K562 (cell line): ENCODE results near the gene WDR86. TPM values are rescaled to one million over a fixed set of nuclear protein-coding genes. Genes with fewer than 3 reads are reported as not detected.

Experiments
- ATAC-seq: fragments of 200-7000 bp; cut with Tn5 transposase; 3 replicates; pipeline ENCODE4 v1.9.1; 2020; ENCODE audit warnings: moderate library complexity
- BruUV-seq: library from RNA; stranded (reverse); fragments of 400-500 nt; replicated peaks from 2 replicates; lab custom pipeline; 2021; lab: Mats Ljungman, UMichigan
- CTCF ChIA-PET: fragments of 300-600 bp; formaldehyde crosslinking; extraction: SDS; loops from one replicate; lab custom pipeline; 2021; ENCODE audit warnings: low intra/inter-chr PET ratio; lab: Yijun Ruan, JAX
- POLR2A ChIA-PET: fragments of 300-600, 350-650 bp; sonication (Branson Sonifier 250); formaldehyde crosslinking; extraction: SDS; loops from one replicate; lab custom pipeline; 2021; ENCODE audit warnings: antibody characterized with exemption, inconsistent platforms; lab: Yijun Ruan, JAX
- DNase-seq, 4 experiments: peaks; one replicate each; pipeline versions ENCODE4 v3.0.0 to v3.0.0-alpha.2; 2011 to 2018; ENCODE audit warnings: low spot score in 3 of 4, mixed read lengths in 3 of 4; ENCODE audit errors: extremely low read depth in 1 of 4
- FAIRE-seq: peaks from 2 replicates; lab custom pipeline; 2011; peaks lifted over from hg19 to GRCh38; lab: Jason Lieb, UNC
- H2AFZ ChIP-seq: 2 replicates; pipeline ENCODE4 v1.6.0; 2011; ENCODE audit warnings: low read depth, low read length, control low read depth, inconsistent platforms
- H3K27ac ChIP-seq: fragments of 200-600 bp; 3 replicates; pipeline ENCODE4 v1.8.0; 2011; ENCODE audit warnings: low read depth, mild to moderate bottlenecking, control low read depth, inconsistent platforms, low read length, moderate library complexity, mixed read lengths; ENCODE audit errors: extremely low read depth
- H3K27me3 ChIP-seq, 2 experiments: fragments of 300-600 bp in 1 of 2; 2 replicates in 1 of 2; 3 replicates in 1 of 2; pipeline versions ENCODE4 v1.6.0 to v1.8.0; 2011; ENCODE audit warnings: inconsistent platforms in 2 of 2, low read length in 2 of 2, mild to moderate bottlenecking in 1 of 2, mixed read lengths in 1 of 2, moderate library complexity in 1 of 2; ENCODE audit not compliant: control insufficient read depth in 2 of 2, insufficient read depth in 2 of 2
- H3K36me3 ChIP-seq: fragments of 300-600 bp; 3 replicates; pipeline ENCODE4 v1.8.0; 2011; ENCODE audit warnings: mild to moderate bottlenecking, low read length, inconsistent platforms; ENCODE audit not compliant: control insufficient read depth, insufficient read depth
- H3K4me1 ChIP-seq, 2 experiments: fragments of 200-600 bp in 1 of 2; replicated peaks in 1 of 2; 2 replicates in 1 of 2; 3 replicates in 1 of 2; pipeline versions ENCODE4 v1.5.1 to v1.8.0; 2011; ENCODE audit warnings: inconsistent platforms in 2 of 2, low read length in 2 of 2, mild to moderate bottlenecking in 1 of 2, mixed read lengths in 1 of 2, moderate library complexity in 1 of 2; ENCODE audit not compliant: control insufficient read depth in 2 of 2, insufficient read depth in 2 of 2
- H3K4me2 ChIP-seq: 2 replicates; pipeline ENCODE4 v1.6.1; 2011; ENCODE audit warnings: low read length, control low read depth, inconsistent platforms, mixed read lengths; ENCODE audit not compliant: insufficient read depth
- H3K4me3 ChIP-seq: fragments of 200-600 bp; sonication (generic), shearing (Covaris generic); 2 replicates; pipeline ENCODE4 v1.5.1; 2016; ENCODE audit warnings: control low read depth, inconsistent platforms
- H3K79me2 ChIP-seq: fragments of 200-600 bp; 3 replicates; pipeline ENCODE4 v1.8.0; 2011; ENCODE audit warnings: low read length, inconsistent platforms; ENCODE audit not compliant: control insufficient read depth, insufficient read depth
- H3K9ac ChIP-seq, 2 experiments: 2 replicates each; pipeline versions ENCODE4 v1.6.0 to v1.6.1; 2011; ENCODE audit warnings: low read depth in 2 of 2, low read length in 2 of 2, control low read depth in 1 of 2, inconsistent platforms in 1 of 2, mild to moderate bottlenecking in 1 of 2, mixed read lengths in 1 of 2; ENCODE audit not compliant: insufficient read depth in 1 of 2
- H3K9me1 ChIP-seq: one replicate; pipeline ENCODE4 v1.6.0; 2011; ENCODE audit warnings: inconsistent platforms, mild to moderate bottlenecking, low read length, moderate library complexity; ENCODE audit not compliant: control insufficient read depth, insufficient read depth
- H3K9me3 ChIP-seq: replicated peaks from 2 replicates; pipeline ENCODE4 v1.5.1; 2011; ENCODE audit warnings: low read depth, low read length, inconsistent platforms; ENCODE audit not compliant: control insufficient read depth, insufficient read depth
- H4K20me1 ChIP-seq: replicated peaks from 2 replicates; pipeline ENCODE4 v1.6.1; 2011; ENCODE audit warnings: low read length, inconsistent platforms, mixed read lengths; ENCODE audit not compliant: control insufficient read depth, insufficient read depth
- DACH1 ChIP-seq: fragments of 450-650 bp; IDR thresholded peaks from 2 replicates; pipeline ENCODE4 v1.6.1; 2018; ENCODE audit not compliant: partially characterized antibody
- IFI16 ChIP-seq: fragments of 250-450 bp; sonication (Bioruptor Pico); IDR thresholded peaks from 2 replicates; pipeline ENCODE4 v2.1.2; 2022; ENCODE audit warnings: mild to moderate bottlenecking, inconsistent platforms
- MEF2A ChIP-seq: IDR thresholded peaks from 2 replicates; pipeline ENCODE4 v1.6.1; 2011; ENCODE audit warnings: low read depth, mild to moderate bottlenecking, low read length, moderate library complexity; ENCODE audit not compliant: control insufficient read depth
- PYGO2 ChIP-seq: fragments of 450-650 bp; IDR thresholded peaks from 2 replicates; pipeline ENCODE4 v1.6.1; 2016; ENCODE audit warnings: mild to moderate bottlenecking, missing genetic modification characterization, moderate library complexity, missing compliant biosample characterization
- RBM34 ChIP-seq: fragments of 200-400 bp; formaldehyde crosslinking; IDR thresholded peaks from 2 replicates; pipeline ENCODE4 v1.6.1; 2018; ENCODE audit warnings: low read length, borderline replicate concordance; ENCODE audit not compliant: insufficient read depth
- ZNF584 ChIP-seq: fragments of 200-800 bp; sonication (Bioruptor generic); IDR thresholded peaks from 2 replicates; pipeline ENCODE4 v1.6.1; 2016; ENCODE audit warnings: low read depth, mild to moderate bottlenecking, missing genetic modification characterization, missing compliant biosample characterization
- WGBS: fragments of 100-300 bp; shearing (Covaris generic); methylation state at CpG from one replicate; pipeline ENCODE4 v1.1.6; 2016; ENCODE audit warnings: low coverage, mixed read lengths; ENCODE audit not compliant: insufficient coverage; ENCODE audit errors: missing lambda C conversion rate; 5-methylcytosine and 5-hydroxymethylcytosine counted together
- in situ Hi-C: fragments of 300-500 bp; cut with MboI; formaldehyde crosslinking; loops from 4 replicates; pipeline ENCODE4 v1.15.0; 2018; ENCODE audit warnings: inconsistent platforms, mixed read lengths
- intact Hi-C: fragments of 100-400 bp; cut with micrococcal nuclease; formaldehyde crosslinking; loops from 2 replicates; pipeline ENCODE4 v1.14.2; 2022
- polyA plus RNA-seq, 8 experiments: library from polyadenylated mRNA; depleted of rRNA in 4 of 8; stranded (reverse) in 5 of 8; unstranded in 3 of 8; fragments of >200 nt; fragmentation: Nextera tagmentation in 2 of 8; fragmentation: Illumina TruSeq in 1 of 8; extraction: Ambion mirVana in 2 of 8; extraction: Trizol in 1 of 8; gene quantifications; 2 replicates each; pipeline versions ENCODE4 v1.2.1 to v1.2.3, GENCODE V29; 2011 to 2014; ENCODE audit warnings: inconsistent platforms in 1 of 8, missing spikeins in 1 of 8
- total RNA-seq, 7 experiments: library from RNA; depleted of rRNA in 6 of 7; stranded (reverse); fragments of >200 nt in 6 of 7; fragmentation: Illumina TruSeq in 2 of 7; extraction: Trizol in 2 of 7; gene quantifications; 2 replicates each; pipeline versions ENCODE4 v1.2.1 to v1.2.3, GENCODE V29; 2011 to 2021; ENCODE audit warnings: low replicate concordance in 1 of 7
- TF ChIP-seq, protein P1 (sequence below): fragments of 450-650 bp; IDR thresholded peaks from 2 replicates; pipeline ENCODE4 v1.6.1; 2016; ENCODE audit warnings: low read depth
- TF ChIP-seq, protein P2 (sequence below): fragments of 450-650 bp; formaldehyde crosslinking; IDR thresholded peaks from 2 replicates; pipeline ENCODE4 v1.4.0; 2022; ENCODE audit warnings: missing genetic modification characterization
- TF ChIP-seq, protein P3 (sequence below), 2 experiments: fragments of 450-650 bp in 1 of 2; IDR thresholded peaks; 2 replicates each; pipeline ENCODE4 v1.6.1; 2011 to 2017; ENCODE audit warnings: low read depth in 2 of 2, antibody characterized with exemption in 1 of 2, borderline replicate concordance in 1 of 2, low read length in 1 of 2, mild to moderate bottlenecking in 1 of 2, mixed read lengths in 1 of 2; ENCODE audit not compliant: control insufficient read depth in 1 of 2

The WDR86 gene
- total and polyA plus RNA-seq, 9 of the 15 experiments (the other 6 are each of a cell fraction or from before 2014, with no cell fraction given): 0.24 TPM; not detected in 8

DNA sequence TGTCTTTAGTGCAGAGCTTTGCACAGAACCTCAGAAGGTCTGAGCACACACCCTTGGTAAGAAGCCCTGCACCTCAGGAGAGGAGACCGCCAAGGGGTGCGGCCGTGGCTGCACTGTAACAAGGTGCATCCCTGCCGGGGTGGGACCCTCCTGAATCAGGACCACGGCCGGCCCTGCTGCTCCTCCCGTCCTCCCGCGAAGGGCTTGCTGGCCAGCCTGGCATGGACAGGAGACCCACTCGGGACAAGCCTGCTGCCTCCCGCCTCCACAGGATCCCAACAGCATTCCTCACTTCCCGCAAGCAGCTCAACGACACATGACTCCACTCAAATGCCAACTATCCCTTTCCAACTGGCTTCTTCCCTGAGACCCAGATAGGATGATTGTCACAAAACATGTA is 12.8 kb downstream of the WDR86 start:
- no peak for DNase-seq
- Histone ChIP-seq H3K4me3 (no peak overlapping the region), H3K27me3 (peaks cover 0 to 5% of the 10 kb centered on the region in 2 experiments; a peak in 2 of 5 replicates), H4K20me1 (no peaks in the 10 kb centered on the region), H3K27ac (no peak overlapping the region), H2AFZ (no peak overlapping the region), H3K4me1 (peaks cover 32 to 63% of the 10 kb centered on the region in 2 experiments), H3K36me3 (no peaks in the 10 kb centered on the region), H3K9ac (no peak overlapping the region), H3K4me2 (no peak overlapping the region), H3K79me2 (no peaks in the 10 kb centered on the region), H3K9me3 (peaks cover 9% of the 10 kb centered on the region), H3K9me1 (peaks cover 4% of the 10 kb centered on the region)
- ChIA-PET CTCF (no interaction called here), POLR2A (interaction anchor here (0.6 to 1.0 kb wide), 2 partner anchors 19 to 780 kb away, joined by 3 read pairs; no protein-coding TSS in a partner anchor)
- in situ Hi-C loops (no loop called here), intact Hi-C loops (loop anchor here (10.0 kb wide), 1 partner anchor 48 kb away; the partner anchor contains the start of gene CRYGN)
- BruUV-seq: no TSS peak
- FAIRE-seq: no peak
- WGBS: 75% methylated on average over 13 of the region's 13 CpGs
- no peak for ATAC-seq
- TF ChIP-seq, protein P1, sequence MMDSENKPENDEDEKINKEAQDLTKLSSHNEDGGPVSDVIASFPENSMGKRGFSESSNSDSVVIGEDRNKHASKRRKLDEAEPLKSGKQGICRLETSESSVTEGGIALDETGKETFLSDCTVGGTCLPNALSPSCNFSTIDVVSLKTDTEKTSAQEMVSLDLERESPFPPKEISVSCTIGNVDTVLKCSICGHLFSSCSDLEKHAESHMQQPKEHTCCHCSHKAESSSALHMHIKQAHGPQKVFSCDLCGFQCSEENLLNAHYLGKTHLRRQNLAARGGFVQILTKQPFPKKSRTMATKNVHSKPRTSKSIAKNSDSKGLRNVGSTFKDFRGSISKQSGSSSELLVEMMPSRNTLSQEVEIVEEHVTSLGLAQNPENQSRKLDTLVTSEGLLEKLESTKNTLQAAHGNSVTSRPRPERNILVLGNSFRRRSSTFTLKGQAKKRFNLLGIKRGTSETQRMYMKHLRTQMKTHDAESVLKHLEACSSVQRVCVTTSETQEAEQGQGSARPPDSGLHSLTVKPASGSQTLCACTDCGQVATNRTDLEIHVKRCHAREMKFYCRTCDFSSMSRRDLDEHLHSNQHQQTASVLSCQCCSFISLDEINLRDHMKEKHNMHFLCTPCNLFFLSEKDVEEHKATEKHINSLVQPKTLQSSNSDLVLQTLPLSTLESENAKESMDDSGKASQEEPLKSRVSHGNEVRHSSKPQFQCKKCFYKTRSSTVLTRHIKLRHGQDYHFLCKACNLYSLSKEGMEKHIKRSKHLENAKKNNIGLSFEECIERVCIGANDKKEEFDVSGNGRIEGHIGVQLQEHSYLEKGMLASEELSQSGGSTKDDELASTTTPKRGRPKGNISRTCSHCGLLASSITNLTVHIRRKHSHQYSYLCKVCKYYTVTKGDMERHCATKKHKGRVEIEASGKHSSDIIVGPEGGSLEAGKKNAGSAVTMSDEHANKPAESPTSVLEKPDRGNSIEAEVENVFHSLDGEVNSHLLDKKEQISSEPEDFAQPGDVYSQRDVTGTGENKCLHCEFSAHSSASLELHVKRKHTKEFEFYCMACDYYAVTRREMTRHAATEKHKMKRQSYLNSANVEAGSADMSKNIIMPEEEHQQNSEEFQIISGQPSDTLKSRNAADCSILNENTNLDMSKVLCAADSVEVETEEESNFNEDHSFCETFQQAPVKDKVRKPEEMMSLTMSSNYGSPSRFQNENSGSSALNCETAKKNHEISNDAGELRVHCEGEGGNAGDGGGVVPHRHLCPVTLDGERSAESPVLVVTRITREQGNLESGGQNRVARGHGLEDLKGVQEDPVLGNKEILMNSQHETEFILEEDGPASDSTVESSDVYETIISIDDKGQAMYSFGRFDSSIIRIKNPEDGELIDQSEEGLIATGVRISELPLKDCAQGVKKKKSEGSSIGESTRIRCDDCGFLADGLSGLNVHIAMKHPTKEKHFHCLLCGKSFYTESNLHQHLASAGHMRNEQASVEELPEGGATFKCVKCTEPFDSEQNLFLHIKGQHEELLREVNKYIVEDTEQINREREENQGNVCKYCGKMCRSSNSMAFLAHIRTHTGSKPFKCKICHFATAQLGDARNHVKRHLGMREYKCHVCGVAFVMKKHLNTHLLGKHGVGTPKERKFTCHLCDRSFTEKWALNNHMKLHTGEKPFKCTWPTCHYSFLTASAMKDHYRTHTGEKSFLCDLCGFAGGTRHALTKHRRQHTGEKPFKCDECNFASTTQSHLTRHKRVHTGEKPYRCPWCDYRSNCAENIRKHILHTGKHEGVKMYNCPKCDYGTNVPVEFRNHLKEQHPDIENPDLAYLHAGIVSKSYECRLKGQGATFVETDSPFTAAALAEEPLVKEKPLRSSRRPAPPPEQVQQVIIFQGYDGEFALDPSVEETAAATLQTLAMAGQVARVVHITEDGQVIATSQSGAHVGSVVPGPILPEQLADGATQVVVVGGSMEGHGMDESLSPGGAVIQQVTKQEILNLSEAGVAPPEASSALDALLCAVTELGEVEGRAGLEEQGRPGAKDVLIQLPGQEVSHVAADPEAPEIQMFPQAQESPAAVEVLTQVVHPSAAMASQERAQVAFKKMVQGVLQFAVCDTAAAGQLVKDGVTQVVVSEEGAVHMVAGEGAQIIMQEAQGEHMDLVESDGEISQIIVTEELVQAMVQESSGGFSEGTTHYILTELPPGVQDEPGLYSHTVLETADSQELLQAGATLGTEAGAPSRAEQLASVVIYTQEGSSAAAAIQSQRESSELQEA: no peak
- TF ChIP-seq ZNF584: no peak
- no peak for TF ChIP-seq MEF2A
- TF ChIP-seq, protein P2, sequence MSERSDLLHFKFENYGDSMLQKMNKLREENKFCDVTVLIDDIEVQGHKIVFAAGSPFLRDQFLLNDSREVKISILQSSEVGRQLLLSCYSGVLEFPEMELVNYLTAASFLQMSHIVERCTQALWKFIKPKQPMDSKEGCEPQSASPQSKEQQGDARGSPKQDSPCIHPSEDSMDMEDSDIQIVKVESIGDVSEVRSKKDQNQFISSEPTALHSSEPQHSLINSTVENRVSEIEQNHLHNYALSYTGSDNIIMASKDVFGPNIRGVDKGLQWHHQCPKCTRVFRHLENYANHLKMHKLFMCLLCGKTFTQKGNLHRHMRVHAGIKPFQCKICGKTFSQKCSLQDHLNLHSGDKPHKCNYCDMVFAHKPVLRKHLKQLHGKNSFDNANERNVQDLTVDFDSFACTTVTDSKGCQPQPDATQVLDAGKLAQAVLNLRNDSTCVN (CRISPR knock-in tag): no peak
- TF ChIP-seq IFI16 (CRISPR knock-in tag): no peak
- no peak for TF ChIP-seq PYGO2 (tag)
- no peak for TF ChIP-seq DACH1
- no peak for TF ChIP-seq RBM34
- TF ChIP-seq, protein P3, sequence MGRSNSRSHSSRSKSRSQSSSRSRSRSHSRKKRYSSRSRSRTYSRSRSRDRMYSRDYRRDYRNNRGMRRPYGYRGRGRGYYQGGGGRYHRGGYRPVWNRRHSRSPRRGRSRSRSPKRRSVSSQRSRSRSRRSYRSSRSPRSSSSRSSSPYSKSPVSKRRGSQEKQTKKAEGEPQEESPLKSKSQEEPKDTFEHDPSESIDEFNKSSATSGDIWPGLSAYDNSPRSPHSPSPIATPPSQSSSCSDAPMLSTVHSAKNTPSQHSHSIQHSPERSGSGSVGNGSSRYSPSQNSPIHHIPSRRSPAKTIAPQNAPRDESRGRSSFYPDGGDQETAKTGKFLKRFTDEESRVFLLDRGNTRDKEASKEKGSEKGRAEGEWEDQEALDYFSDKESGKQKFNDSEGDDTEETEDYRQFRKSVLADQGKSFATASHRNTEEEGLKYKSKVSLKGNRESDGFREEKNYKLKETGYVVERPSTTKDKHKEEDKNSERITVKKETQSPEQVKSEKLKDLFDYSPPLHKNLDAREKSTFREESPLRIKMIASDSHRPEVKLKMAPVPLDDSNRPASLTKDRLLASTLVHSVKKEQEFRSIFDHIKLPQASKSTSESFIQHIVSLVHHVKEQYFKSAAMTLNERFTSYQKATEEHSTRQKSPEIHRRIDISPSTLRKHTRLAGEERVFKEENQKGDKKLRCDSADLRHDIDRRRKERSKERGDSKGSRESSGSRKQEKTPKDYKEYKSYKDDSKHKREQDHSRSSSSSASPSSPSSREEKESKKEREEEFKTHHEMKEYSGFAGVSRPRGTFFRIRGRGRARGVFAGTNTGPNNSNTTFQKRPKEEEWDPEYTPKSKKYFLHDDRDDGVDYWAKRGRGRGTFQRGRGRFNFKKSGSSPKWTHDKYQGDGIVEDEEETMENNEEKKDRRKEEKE (IDR thresholded peaks at IDR 0.05; ENCODE audit: borderline replicate concordance in 1 of 2, control insufficient read depth in 1 of 2, low read depth in 2 of 2, low read length in 1 of 2): no peak
